ENCODE data around the gene TGFB1.

TGFB1 gene

GRCh38 chr19:41324921-41325639 lies 28.6 kb downstream of the TGFB1 start:
- TF ChIP-seq ZNF274 (IDR thresholded peaks at IDR 0.05; ENCODE audit: low read depth, low read length) (no peak), YY1 (IDR thresholded peaks at IDR 0.05; ENCODE audit: insufficient read depth, insufficient read length) (no peak), SUZ12 (IDR thresholded peaks at IDR 0.05; ENCODE audit: extremely low read depth, insufficient read depth, insufficient read length) (no peak)
- Histone ChIP-seq H3K4me3 (ENCODE audit: insufficient read length, low read depth) (peak overlapping the region; percentile 1), H3K4me1 (ENCODE audit: insufficient read depth, insufficient read length) (peaks cover 41% of the 10 kb centered on the region)

DNA sequence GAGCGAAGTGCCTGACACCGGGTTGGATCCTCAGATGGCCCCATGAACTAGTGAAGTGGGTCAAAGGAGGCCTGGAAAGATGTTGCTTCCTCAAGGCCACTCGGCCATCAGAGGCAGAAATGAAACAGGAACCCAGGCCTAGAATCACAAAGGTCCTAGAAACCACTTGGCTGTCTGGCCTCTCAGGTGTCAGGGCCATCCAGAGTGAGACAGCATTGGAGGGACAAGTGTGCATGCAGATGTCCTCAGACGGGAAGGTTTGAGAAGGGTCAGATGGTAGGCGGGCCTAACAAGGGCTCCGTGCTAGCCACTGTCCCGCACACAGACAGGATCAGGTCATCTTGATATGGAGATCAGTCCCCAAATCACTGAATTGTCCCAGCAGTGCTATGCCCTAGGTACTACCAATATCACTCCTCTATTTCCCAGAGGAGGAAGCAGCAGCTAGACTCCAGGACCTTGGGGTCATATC lies 29.5 kb downstream of the TGFB1 start:
- peak overlapping the region; percentile 34 for H3K9ac ChIP-seq (ENCODE audit: insufficient read length, low read depth)
- H3K9me3 ChIP-seq (ENCODE audit: insufficient read depth, low read length): no peaks in the 10 kb centered on the region
- no peaks in the 10 kb centered on the region for H3K27me3 ChIP-seq (ENCODE audit: insufficient read depth, insufficient read length)
- TF ChIP-seq YY1 (IDR thresholded peaks at IDR 0.05; ENCODE audit: insufficient read depth, insufficient read length): no peak
- no peak for TF ChIP-seq ZNF274 (IDR thresholded peaks at IDR 0.05; ENCODE audit: low read depth, low read length)
- no peak for TF ChIP-seq SUZ12 (IDR thresholded peaks at IDR 0.05; ENCODE audit: extremely low read depth, insufficient read depth, insufficient read length)
- H3K36me3 ChIP-seq (ENCODE audit: insufficient read depth, insufficient read length, low read length): peaks cover 45% of the 10 kb centered on the region
- DNase-seq (ENCODE audit: low read depth, low spot score): no peak
- no peak overlapping the region for H3K4me3 ChIP-seq (ENCODE audit: insufficient read length, low read depth)
- peaks cover 42% of the 10 kb centered on the region for H3K4me1 ChIP-seq (ENCODE audit: insufficient read depth, insufficient read length)

More at GRCh38 chr19:41324921-41325639, 28.6 kb downstream of the TGFB1 start:
- Histone ChIP-seq H3K36me3 (ENCODE audit: insufficient read depth, insufficient read length, low read length) (peaks cover 37% of the 10 kb centered on the region), H3K9ac (ENCODE audit: insufficient read length, low read depth) (peak overlapping the region; percentile 79), H3K27me3 (ENCODE audit: insufficient read depth, insufficient read length) (no peaks in the 10 kb centered on the region), H3K9me3 (ENCODE audit: insufficient read depth, low read length) (no peaks in the 10 kb centered on the region)
- no peak for DNase-seq (ENCODE audit: low read depth, low spot score)

- H3K9me3 ChIP-seq (ENCODE audit: insufficient read depth, low read length): no peaks in the 10 kb centered on the region
- peaks cover 49% of the 10 kb centered on the region for H3K4me1 ChIP-seq (ENCODE audit: insufficient read depth, insufficient read length)
- peak overlapping the region; percentile 0 for H3K4me3 ChIP-seq (ENCODE audit: insufficient read length, low read depth)
- no peaks in the 10 kb centered on the region for H3K27me3 ChIP-seq (ENCODE audit: insufficient read depth, insufficient read length)
- TF ChIP-seq YY1 (IDR thresholded peaks at IDR 0.05; ENCODE audit: insufficient read depth, insufficient read length) (no peak), ZNF274 (IDR thresholded peaks at IDR 0.05; ENCODE audit: low read depth, low read length) (no peak), SUZ12 (IDR thresholded peaks at IDR 0.05; ENCODE audit: extremely low read depth, insufficient read depth, insufficient read length) (no peak)
- DNase-seq (ENCODE audit: low read depth, low spot score): peak; percentile 50
- peaks cover 48% of the 10 kb centered on the region for H3K36me3 ChIP-seq (ENCODE audit: insufficient read depth, insufficient read length, low read length)
- H3K9ac ChIP-seq (ENCODE audit: insufficient read length, low read depth): peak overlapping the region; percentile 70
These were observed 30.1 kb downstream of the TGFB1 start for GRCh38 chr19:41323430-41324125.

GRCh38 chr19:41323023-41323422 lies 30.7 kb downstream of the TGFB1 start:
- no peak for DNase-seq (ENCODE audit: low read depth, low spot score)
- Histone ChIP-seq H3K4me3 (ENCODE audit: insufficient read length, low read depth) (no peak overlapping the region), H3K9ac (ENCODE audit: insufficient read length, low read depth) (peak overlapping the region; percentile 70), H3K9me3 (ENCODE audit: insufficient read depth, low read length) (no peaks in the 10 kb centered on the region), H3K4me1 (ENCODE audit: insufficient read depth, insufficient read length) (peaks cover 49% of the 10 kb centered on the region), H3K27me3 (ENCODE audit: insufficient read depth, insufficient read length) (no peaks in the 10 kb centered on the region), H3K36me3 (ENCODE audit: insufficient read depth, insufficient read length, low read length) (peaks cover 45% of the 10 kb centered on the region)
- TF ChIP-seq SUZ12 (IDR thresholded peaks at IDR 0.05; ENCODE audit: extremely low read depth, insufficient read depth, insufficient read length): no peak
- TF ChIP-seq YY1 (IDR thresholded peaks at IDR 0.05; ENCODE audit: insufficient read depth, insufficient read length): no peak
- no peak for TF ChIP-seq ZNF274 (IDR thresholded peaks at IDR 0.05; ENCODE audit: low read depth, low read length)

- no peaks in the 10 kb centered on the region for H3K9me3 ChIP-seq (ENCODE audit: insufficient read depth, low read length)
- no peak for TF ChIP-seq SUZ12 (IDR thresholded peaks at IDR 0.05; ENCODE audit: extremely low read depth, insufficient read depth, insufficient read length)
- no peak for TF ChIP-seq ZNF274 (IDR thresholded peaks at IDR 0.05; ENCODE audit: low read depth, low read length)
- TF ChIP-seq YY1 (IDR thresholded peaks at IDR 0.05; ENCODE audit: insufficient read depth, insufficient read length): no peak
- no peak overlapping the region for H3K4me3 ChIP-seq (ENCODE audit: insufficient read length, low read depth)
- peak overlapping the region; percentile 70 for H3K9ac ChIP-seq (ENCODE audit: insufficient read length, low read depth)
- H3K27me3 ChIP-seq (ENCODE audit: insufficient read depth, insufficient read length): no peaks in the 10 kb centered on the region
- H3K36me3 ChIP-seq (ENCODE audit: insufficient read depth, insufficient read length, low read length): peaks cover 42% of the 10 kb centered on the region
- peaks cover 45% of the 10 kb centered on the region for H3K4me1 ChIP-seq (ENCODE audit: insufficient read depth, insufficient read length)
- DNase-seq (ENCODE audit: low read depth, low spot score): no peak
These were observed 31.3 kb downstream of the TGFB1 start for GRCh38 chr19:41322451-41322850.

DNA sequence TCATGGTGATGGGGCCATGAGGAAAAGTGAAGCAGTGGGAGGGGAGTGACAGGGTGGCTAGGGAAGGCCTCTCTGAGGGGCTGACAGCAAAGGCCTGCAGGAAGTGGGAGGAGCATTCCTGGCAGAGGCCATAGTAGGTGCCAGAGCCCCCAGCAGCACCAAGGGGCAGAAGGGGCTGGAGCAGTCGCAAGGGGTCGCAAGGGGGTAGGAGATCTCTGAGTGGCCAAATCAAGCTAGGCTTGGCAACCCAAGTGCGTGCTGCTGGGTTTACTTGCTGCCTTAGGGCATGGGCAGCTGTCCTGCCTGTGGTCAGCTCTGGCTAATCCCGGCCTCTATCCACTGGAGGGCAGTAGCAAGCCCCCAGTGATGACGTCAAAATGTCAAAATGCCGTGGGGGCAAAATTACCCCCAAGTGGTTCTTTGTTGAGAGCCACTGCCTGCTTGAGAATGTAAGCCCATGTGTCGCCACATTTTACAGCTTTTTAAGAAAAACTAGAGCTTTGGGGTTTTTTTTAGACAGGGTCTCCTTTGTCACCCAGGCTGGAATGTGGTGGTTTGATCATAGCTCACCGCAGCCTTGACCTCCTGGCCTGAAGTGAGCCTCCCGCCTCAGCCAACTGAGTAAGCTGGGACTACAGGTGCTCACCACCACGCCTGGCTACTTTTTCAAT lies 32.0 kb downstream of the TGFB1 start:
- TF ChIP-seq YY1 (IDR thresholded peaks at IDR 0.05; ENCODE audit: insufficient read depth, insufficient read length) (no peak), ZNF274 (IDR thresholded peaks at IDR 0.05; ENCODE audit: low read depth, low read length) (no peak), SUZ12 (IDR thresholded peaks at IDR 0.05; ENCODE audit: extremely low read depth, insufficient read depth, insufficient read length) (no peak)
- DNase-seq (ENCODE audit: low read depth, low spot score): no peak
- H3K4me1 ChIP-seq (ENCODE audit: insufficient read depth, insufficient read length): peaks cover 42% of the 10 kb centered on the region
- peaks cover 49% of the 10 kb centered on the region for H3K36me3 ChIP-seq (ENCODE audit: insufficient read depth, insufficient read length, low read length)
- no peaks in the 10 kb centered on the region for H3K27me3 ChIP-seq (ENCODE audit: insufficient read depth, insufficient read length)
- no peak overlapping the region for H3K9ac ChIP-seq (ENCODE audit: insufficient read length, low read depth)
- H3K9me3 ChIP-seq (ENCODE audit: insufficient read depth, low read length): peaks cover under 1% of the 10 kb centered on the region; the same call in 1 of the 2 replicates
- no peak overlapping the region for H3K4me3 ChIP-seq (ENCODE audit: insufficient read length, low read depth)

Measured in NT2/D1 (cell line).